Neuron (in vitro differentiated cells): Measurements from ENCODE around the gene AP4E1.
"Not testable (repeated sequence)": the region's sequence is repeated elsewhere in the genome, so short reads cannot be mapped to it uniquely, and the experiment has no call there.

Experiments used
- H2AFZ ChIP-seq: one replicate; pipeline ENCODE4 v1.6.1; 2013; ENCODE audit warnings: low read depth, mild to moderate bottlenecking, inconsistent platforms, low read length, moderate library complexity
- H3K27me3 ChIP-seq: one replicate; pipeline ENCODE4 v1.6.1; 2013; ENCODE audit warnings: low read length; ENCODE audit not compliant: insufficient read depth
- H3K36me3 ChIP-seq: one replicate; pipeline ENCODE4 v1.6.1; 2013; ENCODE audit warnings: low read length; ENCODE audit not compliant: insufficient read depth
- H3K4me1 ChIP-seq: one replicate; pipeline ENCODE4 v1.6.1; 2013; ENCODE audit warnings: low read length; ENCODE audit not compliant: insufficient read depth
- H3K4me3 ChIP-seq: 2 replicates; pipeline ENCODE4 v1.5.1; 2013; ENCODE audit warnings: mild to moderate bottlenecking, low read length, moderate library complexity
- H3K9me3 ChIP-seq: one replicate; pipeline ENCODE4 v1.6.1; 2013; ENCODE audit warnings: low read length

AP4E1 gene

GRCh38 chr15:51022206-51022605 is 113.7 kb downstream of the AP4E1 start:
- Histone ChIP-seq H3K9me3 (no peaks in the 10 kb centered on the region), H3K4me3 (no peak overlapping the region), H2AFZ (no peak overlapping the region), H3K36me3 (no peaks in the 10 kb centered on the region), H3K27me3 (no peaks in the 10 kb centered on the region), H3K4me1 (no peaks in the 10 kb centered on the region)

DNA sequence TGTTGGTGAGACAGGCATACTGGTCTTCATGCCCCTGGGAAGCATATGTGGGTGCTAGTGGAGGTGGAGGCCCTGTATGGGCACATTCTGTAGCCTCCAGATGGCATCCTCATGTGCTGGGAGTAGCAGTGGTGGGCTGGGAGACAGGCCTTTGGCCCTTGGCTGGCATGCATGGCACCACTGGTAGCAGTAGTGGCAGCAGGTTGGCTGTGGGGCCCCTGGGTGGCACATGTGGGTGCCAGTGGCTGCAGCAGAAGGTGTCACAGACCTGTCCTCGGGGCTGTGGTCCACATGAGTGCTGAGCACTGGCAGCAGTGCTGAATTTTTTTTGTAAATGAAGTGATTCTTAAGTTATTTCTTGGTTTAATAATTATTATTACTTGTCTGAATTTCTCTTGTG is 115.0 kb downstream of the AP4E1 start:
- Histone ChIP-seq H3K4me3 (no peak overlapping the region), H3K9me3 (no peaks in the 10 kb centered on the region), H3K4me1 (no peaks in the 10 kb centered on the region), H3K36me3 (no peaks in the 10 kb centered on the region), H2AFZ (no peak overlapping the region), H3K27me3 (no peaks in the 10 kb centered on the region)

DNA sequence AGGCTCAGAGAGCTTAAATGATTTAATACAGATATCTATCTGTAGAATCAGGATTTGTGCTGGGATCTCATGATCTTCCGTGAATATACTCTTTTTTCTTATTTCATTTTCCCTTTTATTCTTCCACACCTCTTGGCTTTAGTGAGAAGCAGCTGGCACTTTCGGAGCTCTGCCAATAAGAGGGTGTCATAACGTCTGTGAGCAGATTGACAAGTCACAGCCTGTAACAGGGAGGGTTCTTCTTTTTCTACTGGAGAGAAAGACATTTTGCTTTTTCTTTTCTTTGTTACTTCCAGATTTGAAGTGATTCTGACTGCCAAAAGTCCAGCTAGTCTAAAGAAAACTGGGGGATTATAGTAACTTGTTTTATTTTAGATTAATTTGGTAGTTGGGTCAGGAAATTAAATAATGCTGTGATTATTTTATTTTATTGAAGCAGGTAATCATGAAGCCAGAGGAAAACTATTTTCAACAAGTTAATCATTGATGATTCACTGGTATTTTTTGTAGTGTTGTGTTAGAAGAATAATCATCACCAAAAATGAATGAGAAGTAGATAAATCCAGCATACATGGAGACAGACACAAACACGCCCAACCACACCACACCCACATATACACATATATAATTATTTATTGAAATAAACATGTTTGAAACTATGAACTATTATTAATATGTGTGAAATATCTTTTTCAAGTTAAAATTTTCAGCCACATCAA is 116.4 kb downstream of the AP4E1 start:
- H3K36me3 ChIP-seq, result no peaks in the 10 kb centered on the region
- no peaks in the 10 kb centered on the region for H3K27me3 ChIP-seq
- no peak overlapping the region for H3K4me3 ChIP-seq
- no peaks in the 10 kb centered on the region for H3K9me3 ChIP-seq
- no peak overlapping the region for H2AFZ ChIP-seq
- H3K4me1 ChIP-seq, result no peaks in the 10 kb centered on the region

DNA sequence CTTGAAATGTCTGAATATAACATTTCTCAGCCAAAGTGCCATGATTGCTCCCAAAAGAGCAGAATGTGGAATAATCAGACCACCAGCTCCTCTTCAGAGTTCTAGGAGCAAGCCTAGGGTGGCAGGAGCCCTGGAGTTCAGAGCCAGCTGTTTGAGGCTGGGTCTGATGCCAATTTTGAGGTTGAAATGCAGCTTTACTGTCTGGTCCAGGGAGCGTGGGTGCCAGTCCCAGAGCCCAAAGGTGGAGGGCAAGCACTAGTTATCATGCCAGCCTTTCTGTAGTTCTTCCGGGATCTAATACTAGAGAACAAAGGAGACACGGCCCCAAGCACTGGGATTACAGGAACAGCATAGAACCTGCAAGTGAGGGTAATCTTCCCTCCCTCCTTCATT is 117.0 kb downstream of the AP4E1 start:
- Histone ChIP-seq H3K36me3 (no peaks in the 10 kb centered on the region), H3K4me1 (no peaks in the 10 kb centered on the region), H2AFZ (no peak overlapping the region), H3K9me3 (no peaks in the 10 kb centered on the region), H3K4me3 (no peak overlapping the region), H3K27me3 (no peaks in the 10 kb centered on the region)

GRCh38 chr15:51030649-51031316 is 122.3 kb downstream of the AP4E1 start:
- Histone ChIP-seq H3K4me3 (no peak overlapping the region), H2AFZ (no peak overlapping the region), H3K36me3 (no peaks in the 10 kb centered on the region)

DNA sequence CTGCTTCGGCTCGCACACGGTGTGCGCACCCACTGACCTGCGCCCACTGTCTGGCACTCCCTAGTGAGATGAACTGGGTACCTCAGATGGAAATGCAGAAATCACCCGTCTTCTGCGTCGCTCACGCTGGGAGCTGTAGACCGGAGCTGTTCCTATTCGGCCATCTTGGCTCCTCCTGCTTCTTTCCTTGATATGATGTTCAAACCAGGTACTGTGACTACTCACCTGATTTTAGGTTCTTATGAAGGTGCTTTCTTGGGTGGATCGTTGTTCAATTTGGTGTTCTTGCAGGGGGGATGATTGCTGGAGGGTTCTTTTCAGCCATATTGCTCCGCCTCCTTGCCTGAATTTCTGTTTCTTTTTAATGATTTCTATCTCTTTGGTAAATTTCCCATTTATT is 129.0 kb downstream of the AP4E1 start:
- not testable (repeated sequence) for H3K36me3 ChIP-seq, H3K9me3 ChIP-seq, H3K4me1 ChIP-seq, H3K27me3 ChIP-seq, H2AFZ ChIP-seq
- H3K4me3 ChIP-seq, result peak overlapping the region; percentile 16

More at GRCh38 chr15:51030649-51031316, 122.3 kb downstream of the AP4E1 start:
- Histone ChIP-seq H3K9me3 (no peaks in the 10 kb centered on the region), H3K27me3 (no peaks in the 10 kb centered on the region), H3K4me1 (no peaks in the 10 kb centered on the region)

GRCh38 chr15:51038162-51038973 is 129.9 kb downstream of the AP4E1 start:
- H3K4me1 ChIP-seq, result no peaks in the 10 kb centered on the region
- no peaks in the 10 kb centered on the region for H3K9me3 ChIP-seq
- H3K27me3 ChIP-seq, result no peaks in the 10 kb centered on the region
- H2AFZ ChIP-seq, result no peak overlapping the region
- no peak overlapping the region for H3K4me3 ChIP-seq
- no peaks in the 10 kb centered on the region for H3K36me3 ChIP-seq

- H3K27me3 ChIP-seq, result no peaks in the 10 kb centered on the region
- no peaks in the 10 kb centered on the region for H3K9me3 ChIP-seq
- no peak overlapping the region for H2AFZ ChIP-seq
- H3K4me1 ChIP-seq, result no peaks in the 10 kb centered on the region
- H3K36me3 ChIP-seq, result no peaks in the 10 kb centered on the region
- no peak overlapping the region for H3K4me3 ChIP-seq
Measured at GRCh38 chr15:51038974-51039319, 130.5 kb downstream of the AP4E1 start.

DNA sequence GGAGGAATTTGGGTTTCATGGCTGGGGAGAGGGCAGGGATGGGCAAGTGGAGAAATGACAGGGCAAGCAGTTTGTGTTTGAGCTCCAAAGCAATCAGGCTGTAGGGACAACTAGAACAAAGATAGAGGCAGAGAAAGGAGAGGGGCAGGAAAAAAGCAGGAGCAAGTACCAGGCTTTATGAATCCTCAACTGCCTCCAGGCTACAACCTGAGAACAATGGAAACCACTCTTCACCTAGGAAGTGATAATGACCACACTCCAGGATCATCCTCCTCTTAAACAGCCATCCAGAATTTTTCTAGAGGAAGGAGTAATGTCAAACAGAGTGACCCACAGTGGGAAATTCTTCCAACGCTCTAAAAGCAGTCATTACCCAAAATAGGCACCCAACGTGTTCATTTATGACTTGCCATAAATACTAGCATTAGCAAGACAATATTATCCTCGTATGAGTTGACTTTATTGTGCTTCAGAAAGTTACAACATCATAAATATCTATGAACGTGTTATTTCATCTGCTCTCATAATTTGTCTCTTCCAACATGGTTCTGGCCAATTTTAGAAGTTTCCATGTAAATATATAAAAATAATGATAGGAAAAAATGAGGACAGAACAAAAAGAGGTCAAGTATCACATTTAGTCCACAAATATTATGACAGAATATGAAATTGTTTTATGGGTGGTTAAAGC is 135.7 kb downstream of the AP4E1 start:
- H3K4me1 ChIP-seq, result peaks cover 4% of the 10 kb centered on the region

GRCh38 chr15:51046016-51046415 is 137.5 kb downstream of the AP4E1 start:
- Histone ChIP-seq H3K4me1 (peaks cover 4% of the 10 kb centered on the region), H3K9me3 (no peaks in the 10 kb centered on the region), H2AFZ (no peak overlapping the region), H3K36me3 (no peaks in the 10 kb centered on the region), H3K27me3 (no peaks in the 10 kb centered on the region), H3K4me3 (no peak overlapping the region)

More for the DNA sequence above, 135.7 kb downstream of the AP4E1 start:
- Histone ChIP-seq H2AFZ (no peak overlapping the region), H3K9me3 (no peaks in the 10 kb centered on the region), H3K27me3 (no peaks in the 10 kb centered on the region), H3K4me3 (no peak overlapping the region), H3K36me3 (no peaks in the 10 kb centered on the region)

DNA sequence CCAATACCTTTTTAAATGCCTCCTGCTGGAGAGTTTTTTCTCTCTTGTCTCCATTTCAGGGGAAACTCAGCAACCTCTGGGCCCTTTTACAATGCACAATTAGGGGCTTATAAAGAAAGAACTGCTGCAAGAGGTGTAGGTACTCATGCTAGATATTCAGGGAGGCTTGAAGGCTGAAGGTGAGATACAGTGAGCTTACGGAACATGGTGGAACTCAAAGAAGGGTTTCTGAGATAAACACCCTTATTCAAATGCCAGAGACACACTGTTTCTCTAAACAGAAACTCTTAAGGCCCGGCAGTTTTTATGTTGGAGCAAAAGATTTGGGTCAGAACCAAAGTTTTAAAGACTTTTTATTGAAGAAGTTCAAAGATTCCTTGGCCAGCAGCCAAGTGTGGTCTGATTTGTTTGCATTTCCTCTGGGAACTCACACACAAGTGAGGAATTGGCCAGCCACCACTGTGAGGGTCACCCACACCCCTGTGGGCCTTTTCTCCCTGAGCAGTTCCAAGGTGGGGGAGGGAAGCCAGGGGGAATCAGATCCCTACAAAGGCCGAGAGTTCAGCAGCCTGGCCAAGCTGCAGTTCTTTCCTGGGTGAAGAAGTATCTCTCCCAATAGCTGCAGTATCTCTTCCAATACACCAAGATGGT is 138.4 kb downstream of the AP4E1 start:
- H3K9me3 ChIP-seq, result no peaks in the 10 kb centered on the region
- H3K4me1 ChIP-seq, result peaks cover 4% of the 10 kb centered on the region
- no peak overlapping the region for H2AFZ ChIP-seq
- no peaks in the 10 kb centered on the region for H3K36me3 ChIP-seq
- no peak overlapping the region for H3K4me3 ChIP-seq
- no peaks in the 10 kb centered on the region for H3K27me3 ChIP-seq

- no peak overlapping the region for H2AFZ ChIP-seq
- peaks cover 4% of the 10 kb centered on the region for H3K4me1 ChIP-seq
- H3K4me3 ChIP-seq, result no peak overlapping the region
- H3K36me3 ChIP-seq, result no peaks in the 10 kb centered on the region
- H3K9me3 ChIP-seq, result no peaks in the 10 kb centered on the region
- no peaks in the 10 kb centered on the region for H3K27me3 ChIP-seq
Measured at GRCh38 chr15:51048308-51048707, 139.8 kb downstream of the AP4E1 start.
